ENCODE data around the gene UNC5A. TPM values are rescaled to one million over a fixed set of nuclear protein-coding genes. Genes with fewer than 3 reads are reported as not detected.

Gene UNC5A
- polyA plus RNA-seq, 1 of the 3 experiments (the other 2 are of a cell fraction), result 0.46 TPM

DNA sequence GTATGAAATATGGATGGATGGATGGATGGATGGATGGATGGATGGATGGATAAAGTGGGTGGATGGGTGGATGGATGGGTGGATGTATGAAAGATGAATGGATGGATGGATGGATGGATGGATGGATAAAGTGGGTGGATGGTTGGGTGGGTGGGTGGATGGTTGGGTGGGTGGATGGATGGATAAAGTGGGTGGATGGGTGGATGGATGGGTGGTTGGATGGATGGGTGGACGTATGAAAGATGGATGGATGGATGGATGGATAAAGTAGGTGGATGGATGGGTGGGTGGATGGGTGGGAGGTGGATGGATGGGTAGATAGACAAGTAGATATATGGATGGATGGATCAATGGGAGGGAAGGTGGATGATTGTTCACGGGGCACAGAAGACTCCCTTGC lies 19.0 kb downstream of the UNC5A start:
- CTCF ChIA-PET, result interaction anchor here (1.2 kb wide), 1 partner anchor 129 kb away, joined by 3 read pairs; no protein-coding TSS in a partner anchor
- WGBS (ENCODE audit: low lambda C conversion rate), result 31% methylated on average over 2 of the region's 2 CpGs
- no peak overlapping the region for H2AFZ ChIP-seq (ENCODE audit: low read depth)
- H3K4me2 ChIP-seq, result no peak overlapping the region
- H3K4me1 ChIP-seq (ENCODE audit: control insufficient read depth in 1 of 2, insufficient read depth in 2 of 2, low read depth in 1 of 2, low read length in 1 of 2), result peaks cover 0 to 18% of the 10 kb centered on the region in 2 experiments; a peak in 1 of 4 replicates
- no peaks in the 10 kb centered on the region for H3K79me2 ChIP-seq (ENCODE audit: insufficient read depth)
- POLR2A ChIA-PET, result no interaction called here
- DNase-seq, result no peak
- no peaks in the 10 kb centered on the region for H3K9me2 ChIP-seq
- H3K9ac ChIP-seq, result no peak overlapping the region
- no peaks in the 10 kb centered on the region for H3K9me3 ChIP-seq
- H3K27ac ChIP-seq (ENCODE audit: low read depth in 2 of 2, low read length in 1 of 2), result no peak overlapping the region
- H3K4me3 ChIP-seq (ENCODE audit: low read depth in 2 of 2, low read length in 1 of 2), result no peak overlapping the region
- no peaks in the 10 kb centered on the region for H3K36me3 ChIP-seq (replicated peaks in 1 of 2; ENCODE audit: control insufficient read depth in 1 of 2, insufficient read depth in 2 of 2, low read length in 1 of 2)
- H4K20me1 ChIP-seq (ENCODE audit: insufficient read depth), result no peaks in the 10 kb centered on the region
- 0 out of 2 replicates have a peak, but pooled peaks cover 4% of the 10 kb centered on the region for H3K27me3 ChIP-seq (ENCODE audit: insufficient read depth)
- TF ChIP-seq MEF2A (IDR thresholded peaks at IDR 0.05; ENCODE audit: borderline replicate concordance, low read depth) (no peak), RAD21 (IDR thresholded peaks at IDR 0.05; ENCODE audit: low read length) (no peak), FOXM1 (IDR thresholded peaks at IDR 0.05; ENCODE audit: low read depth) (no peak), TEAD4 (IDR thresholded peaks at IDR 0.05; ENCODE audit: borderline replicate concordance, insufficient read depth) (no peak), TAF1 (IDR thresholded peaks at IDR 0.05; ENCODE audit: borderline replicate concordance, low read depth, low read length) (no peak), MXI1 (IDR thresholded peaks at IDR 0.05; ENCODE audit: low read depth, low read length) (no peak), RCOR1 (IDR thresholded peaks at IDR 0.05; ENCODE audit: low read length) (no peak), NRF1 (IDR thresholded peaks at IDR 0.05; ENCODE audit: low read depth, low read length) (no peak), PBX3 (IDR thresholded peaks at IDR 0.05) (no peak), REST (IDR thresholded peaks at IDR 0.05; ENCODE audit: low read depth, low read length) (no peak)
- TF ChIP-seq, protein P1, sequence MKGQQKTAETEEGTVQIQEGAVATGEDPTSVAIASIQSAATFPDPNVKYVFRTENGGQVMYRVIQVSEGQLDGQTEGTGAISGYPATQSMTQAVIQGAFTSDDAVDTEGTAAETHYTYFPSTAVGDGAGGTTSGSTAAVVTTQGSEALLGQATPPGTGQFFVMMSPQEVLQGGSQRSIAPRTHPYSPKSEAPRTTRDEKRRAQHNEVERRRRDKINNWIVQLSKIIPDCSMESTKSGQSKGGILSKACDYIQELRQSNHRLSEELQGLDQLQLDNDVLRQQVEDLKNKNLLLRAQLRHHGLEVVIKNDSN (IDR thresholded peaks at IDR 0.05; ENCODE audit: borderline replicate concordance, low read depth), result no peak
- TF ChIP-seq, protein P2, sequence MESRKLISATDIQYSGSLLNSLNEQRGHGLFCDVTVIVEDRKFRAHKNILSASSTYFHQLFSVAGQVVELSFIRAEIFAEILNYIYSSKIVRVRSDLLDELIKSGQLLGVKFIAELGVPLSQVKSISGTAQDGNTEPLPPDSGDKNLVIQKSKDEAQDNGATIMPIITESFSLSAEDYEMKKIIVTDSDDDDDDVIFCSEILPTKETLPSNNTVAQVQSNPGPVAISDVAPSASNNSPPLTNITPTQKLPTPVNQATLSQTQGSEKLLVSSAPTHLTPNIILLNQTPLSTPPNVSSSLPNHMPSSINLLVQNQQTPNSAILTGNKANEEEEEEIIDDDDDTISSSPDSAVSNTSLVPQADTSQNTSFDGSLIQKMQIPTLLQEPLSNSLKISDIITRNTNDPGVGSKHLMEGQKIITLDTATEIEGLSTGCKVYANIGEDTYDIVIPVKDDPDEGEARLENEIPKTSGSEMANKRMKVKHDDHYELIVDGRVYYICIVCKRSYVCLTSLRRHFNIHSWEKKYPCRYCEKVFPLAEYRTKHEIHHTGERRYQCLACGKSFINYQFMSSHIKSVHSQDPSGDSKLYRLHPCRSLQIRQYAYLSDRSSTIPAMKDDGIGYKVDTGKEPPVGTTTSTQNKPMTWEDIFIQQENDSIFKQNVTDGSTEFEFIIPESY (IDR thresholded peaks at IDR 0.05; ENCODE audit: borderline replicate concordance, low read depth), result no peak
- H3F3A ChIP-seq (replicated peaks; ENCODE audit: insufficient read depth), result no peaks in the 10 kb centered on the region
